ENCODE measurements around the gene PHRF1. TPM values are rescaled to one million over a fixed set of nuclear protein-coding genes. Genes with fewer than 3 reads are reported as not detected.
A peak's percentile ranks its signal among the peaks of the same experiment; 100 is the strongest.
"Not testable (repeated sequence)": the region's sequence is repeated elsewhere in the genome, so short reads cannot be mapped to it uniquely, and the experiment has no call there.

The PHRF1 gene
- total RNA-seq, 1 donor from 2014 or later, result 25.4 TPM

- peak; percentile 79 for ATAC-seq
- peak; percentile 97 for DNase-seq (ENCODE audit: low spot score)
Observed at GRCh38 chr11:568306-569157, 7.7 kb upstream of the PHRF1 start.

- peak; percentile 55 for ATAC-seq
- DNase-seq (ENCODE audit: low spot score), result peak; percentile 93
Observed at GRCh38 chr11:569158-569885, 6.9 kb upstream of the PHRF1 start.

GRCh38 chr11:571802-572185 lies 4.5 kb upstream of the PHRF1 start:
- no peak for DNase-seq (ENCODE audit: low spot score)
- ATAC-seq, result no peak

GRCh38 chr11:573146-573759 lies 3.0 kb upstream of the PHRF1 start:
- ATAC-seq (peak; percentile 1), DNase-seq (ENCODE audit: low spot score) (peak; percentile 75)

- DNase-seq (ENCODE audit: low spot score); ATAC-seq: not testable (repeated sequence)
Observed at GRCh38 chr11:574031-574570, 2.2 kb upstream of the PHRF1 start.

- DNase-seq (ENCODE audit: low spot score), result no peak
- ATAC-seq, result peak; percentile 0
Observed at GRCh38 chr11:574632-575312, 1.5 kb upstream of the PHRF1 start.

- ATAC-seq (peak; percentile 68), DNase-seq (ENCODE audit: low spot score) (peak; percentile 87)
Observed at GRCh38 chr11:575313-575995, 816 bp upstream of the PHRF1 start.

GRCh38 chr11:576811-577610 lies 741 bp downstream of the PHRF1 start:
- no peak for ATAC-seq
- DNase-seq (ENCODE audit: low spot score), result peak; percentile 50

GRCh38 chr11:577611-577894 lies 1.3 kb downstream of the PHRF1 start:
- ATAC-seq, result no peak
- DNase-seq (ENCODE audit: low spot score), result no peak

GRCh38 chr11:578276-579035 lies 2.2 kb downstream of the PHRF1 start:
- DNase-seq (ENCODE audit: low spot score), result peak; percentile 84
- peak; percentile 32 for ATAC-seq

GRCh38 chr11:579830-580601 lies 3.7 kb downstream of the PHRF1 start:
- ATAC-seq (peak; percentile 15), DNase-seq (ENCODE audit: low spot score) (peak; percentile 74)

GRCh38 chr11:581342-581741 lies 5.1 kb downstream of the PHRF1 start:
- peak; percentile 58 for ATAC-seq
- DNase-seq (ENCODE audit: low spot score), result peak; percentile 75

- DNase-seq (ENCODE audit: low spot score) (no peak), ATAC-seq (no peak)
Observed at GRCh38 chr11:581752-582151, 5.5 kb downstream of the PHRF1 start.

GRCh38 chr11:584287-584686 lies 8.0 kb downstream of the PHRF1 start:
- DNase-seq (ENCODE audit: low spot score) (no peak), ATAC-seq (no peak)

GRCh38 chr11:586376-587316 lies 10.4 kb downstream of the PHRF1 start:
- DNase-seq (ENCODE audit: low spot score) (peak; percentile 48), ATAC-seq (peak; percentile 66)

- DNase-seq (ENCODE audit: low spot score), result no peak
- peak; percentile 44 for ATAC-seq
Observed at GRCh38 chr11:587546-587945, 11.3 kb downstream of the PHRF1 start.

- DNase-seq (ENCODE audit: low spot score) (peak; percentile 92), ATAC-seq (peak; percentile 92)
Observed at GRCh38 chr11:587978-588380, 11.7 kb downstream of the PHRF1 start.
